GM12878 (cell line): ENCODE data around the gene NT5C. TPM values are rescaled to one million over a fixed set of nuclear protein-coding genes. Genes with fewer than 3 reads are reported as not detected.

Experiments
- ATAC-seq: fragments of 200-7000 bp; cut with Tn5 transposase; 3 replicates; pipeline ENCODE4 v1.9.1; 2020; ENCODE audit warnings: mild to moderate bottlenecking, moderate library complexity
- BruUV-seq: library from RNA; stranded (reverse); fragments of 400-500 nt; replicated peaks from 2 replicates; lab custom pipeline; 2021; lab: Mats Ljungman, UMichigan
- CTCF ChIA-PET: fragments of 300-600 bp; sonication (Branson Sonifier 250); formaldehyde crosslinking; extraction: SDS; loops from one replicate; lab custom pipeline; 2021; ENCODE audit warnings: inconsistent platforms; lab: Yijun Ruan, JAX
- POLR2A ChIA-PET: fragments of 350-600 bp; formaldehyde crosslinking; extraction: SDS; loops from one replicate; lab custom pipeline; 2021; ENCODE audit warnings: inconsistent platforms; lab: Charles Lee
- RAD21 ChIA-PET: fragments of 300-600 bp; sonication (Branson Sonifier 250); formaldehyde crosslinking; loops from one replicate; lab custom pipeline; 2023; ENCODE audit warnings: antibody characterized with exemption; ENCODE audit not compliant: unreplicated experiment; lab: Charles Lee
- SMC1A ChIA-PET: fragments of 300-600 bp; sonication (Branson Sonifier 250); formaldehyde crosslinking; loops from one replicate; lab custom pipeline; 2023; ENCODE audit not compliant: unreplicated experiment, uncharacterized antibody; lab: Charles Lee
- DNase-seq: peaks from one replicate; pipeline ENCODE4 v3.0.0-alpha.2; 2011; ENCODE audit warnings: low read depth, low spot score
- FAIRE-seq: peaks from 3 replicates; lab custom pipeline; 2011; peaks lifted over from hg19 to GRCh38; lab: Jason Lieb, UNC
- H2AFZ ChIP-seq: 2 replicates; pipeline ENCODE4 v1.6.0; 2011; ENCODE audit warnings: low read depth, low read length, control low read depth; ENCODE audit not compliant: control insufficient read depth
- H3K27ac ChIP-seq: 2 replicates; pipeline ENCODE4 v1.5.1; 2011; ENCODE audit warnings: control low read depth; ENCODE audit not compliant: control insufficient read depth, insufficient read depth
- H3K27me3 ChIP-seq, 2 experiments: replicated peaks in 1 of 2; 2 replicates each; pipeline versions ENCODE4 v1.6.0 to v1.6.1; 2011; ENCODE audit warnings: low read length in 1 of 2; ENCODE audit not compliant: control insufficient read depth in 2 of 2, insufficient read depth in 2 of 2
- H3K36me3 ChIP-seq, 2 experiments: 2 replicates each; pipeline ENCODE4 v1.5.1; 2011; ENCODE audit warnings: low read length in 1 of 2; ENCODE audit not compliant: control insufficient read depth in 2 of 2, insufficient read depth in 2 of 2
- H3K4me1 ChIP-seq: 2 replicates; pipeline ENCODE4 v1.6.1; 2011; ENCODE audit warnings: mild to moderate bottlenecking, low read length, moderate library complexity, mixed read lengths; ENCODE audit not compliant: control insufficient read depth, insufficient read depth
- H3K4me2 ChIP-seq: 2 replicates; pipeline ENCODE4 v1.6.0; 2011; ENCODE audit warnings: control low read depth; ENCODE audit not compliant: control insufficient read depth, insufficient read depth
- H3K4me3 ChIP-seq: fragments of 200-600 bp; sonication (generic); 2 replicates; pipeline ENCODE4 v1.5.1; 2016
- H3K79me2 ChIP-seq: 2 replicates; pipeline ENCODE4 v1.6.0; 2011; ENCODE audit warnings: low read length; ENCODE audit not compliant: control insufficient read depth, insufficient read depth
- H3K9ac ChIP-seq: 2 replicates; pipeline ENCODE4 v1.8.0; 2011; ENCODE audit warnings: low read length, control low read depth, mixed read lengths; ENCODE audit not compliant: control insufficient read depth, insufficient read depth
- H3K9me3 ChIP-seq: replicated peaks from 3 replicates; pipeline ENCODE4 v1.5.1; 2011; ENCODE audit warnings: mild to moderate bottlenecking, low read length; ENCODE audit not compliant: control insufficient read depth, insufficient read depth
- H4K20me1 ChIP-seq: 2 replicates; pipeline ENCODE4 v1.6.0; 2011; ENCODE audit not compliant: control insufficient read depth, insufficient read depth
- FOS ChIP-seq: IDR thresholded peaks from 3 replicates; pipeline ENCODE4 v1.6.1; 2011; ENCODE audit warnings: borderline replicate concordance; ENCODE audit not compliant: insufficient read length; ENCODE audit errors: extremely low read depth
- WGBS: methylation state at CpG from one replicate; pipeline ENCODE4 v1.1.6; 2016; ENCODE audit warnings: low lambda C conversion rate; ENCODE audit not compliant: insufficient replicate concordance, insufficient coverage; ENCODE audit errors: missing lambda C conversion rate; 5-methylcytosine and 5-hydroxymethylcytosine counted together
- in situ Hi-C: fragments of 300-500 bp; cut with MboI; formaldehyde crosslinking; loops from 9 replicates; pipeline ENCODE4 v1.14.3; 2018; ENCODE audit warnings: mixed read lengths
- intact Hi-C: fragments of 100-400 bp; cut with micrococcal nuclease; formaldehyde crosslinking; loops from one replicate; pipeline ENCODE4 v1.14.2; 2022; ENCODE audit not compliant: unreplicated experiment
- polyA plus RNA-seq, 11 experiments: library from polyadenylated mRNA; depleted of rRNA in 4 of 11; unstranded in 6 of 11; stranded (reverse) in 5 of 11; fragments of >200 nt; fragmentation: Nextera tagmentation in 4 of 11; fragmentation: Illumina TruSeq in 1 of 11; extraction: Ambion mirVana in 4 of 11; extraction: Trizol in 1 of 11; gene quantifications; 1 replicate in 1 of 11; 2 replicates in 10 of 11; pipeline versions ENCODE4 v1.2.1 to v1.2.3, GENCODE V29; 2011 to 2016; ENCODE audit warnings: inconsistent platforms in 2 of 11, missing spikeins in 2 of 11, low read depth in 1 of 11
- total RNA-seq, 4 experiments: library from RNA; depleted of rRNA in 3 of 4; stranded (reverse); fragments of >200 nt in 3 of 4; fragmentation: Illumina TruSeq in 1 of 4; extraction: Trizol in 1 of 4; gene quantifications; 2 replicates each; pipeline versions ENCODE4 v1.2.1 to v1.2.3, GENCODE V29; 2013 to 2021

Gene NT5C
- total and polyA plus RNA-seq, 10 of the 15 experiments (the other 5 are each of a cell fraction or from before 2014, with no cell fraction given), result 3.7 to 158 (median 63.9) TPM

DNA sequence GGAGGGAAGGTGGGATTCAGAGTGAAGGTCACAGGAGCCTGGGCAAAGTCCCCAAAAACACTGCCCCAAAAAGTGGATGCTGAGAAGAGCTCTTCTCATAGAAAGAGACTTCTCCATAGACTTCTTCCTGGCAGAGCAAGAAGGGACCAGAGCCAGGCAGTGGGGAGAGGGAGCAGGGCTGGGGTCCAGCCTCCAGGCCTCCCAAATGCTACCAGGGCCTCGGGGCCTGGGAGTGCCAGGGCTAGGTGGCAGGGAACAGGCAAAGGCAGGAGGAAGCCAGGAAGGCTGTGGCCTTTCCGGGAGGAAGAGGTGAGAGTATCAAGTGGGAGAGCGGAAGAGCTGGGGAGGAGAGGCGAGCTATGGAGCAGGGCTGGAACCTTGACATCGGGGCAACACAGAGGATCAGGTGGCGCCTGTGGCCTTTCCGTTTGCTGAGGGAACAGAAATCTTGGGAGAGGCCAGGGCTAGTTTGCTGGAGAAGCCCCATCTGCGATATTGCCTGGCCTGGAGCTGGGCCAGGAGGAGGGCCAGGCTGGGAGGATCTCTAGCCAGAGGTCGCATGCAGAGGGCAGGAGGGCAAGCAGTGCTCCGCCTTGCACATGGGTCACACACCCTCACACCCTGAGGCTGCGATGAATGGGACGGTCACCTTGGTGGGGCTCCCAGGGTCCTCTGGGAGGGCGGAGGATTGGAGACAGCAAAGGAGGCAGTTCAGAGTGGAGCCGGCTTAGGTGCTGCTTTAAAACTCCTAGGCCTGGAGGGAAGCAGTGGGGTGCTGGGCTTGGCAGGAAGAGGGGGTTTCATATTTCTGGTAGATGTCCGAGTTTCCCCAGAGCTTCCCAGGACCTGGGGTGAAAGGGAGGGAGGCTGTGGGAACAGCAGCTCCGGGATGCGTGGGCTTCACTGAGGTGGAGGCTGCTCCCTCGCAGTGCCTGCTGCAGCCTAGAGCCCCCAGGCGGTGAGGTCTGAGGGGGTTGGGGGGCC lies 40.4 kb downstream of the NT5C start:
- peaks cover 13% of the 10 kb centered on the region for H3K4me1 ChIP-seq
- CTCF ChIA-PET, result interaction anchor here (1.4 to 1.7 kb wide), 3 partner anchors 14 to 22 kb away, joined by 4 to 7 read pairs (median 4); no protein-coding TSS in a partner anchor
- no peak overlapping the region for H3K4me2 ChIP-seq
- no peak for FAIRE-seq
- TF ChIP-seq FOS, result no peak
- TF ChIP-seq, all 136 proteins: peak for 0
- intact Hi-C loops, result no loop called here
- no peak for DNase-seq
- POLR2A ChIA-PET, result no interaction called here
- ATAC-seq, result no peak
- BruUV-seq, result no TSS peak
- RAD21 ChIA-PET, result interaction anchor here (1.1 to 1.2 kb wide), 2 partner anchors 18 to 23 kb away, joined by 3 read pairs; partner anchors contain the start of gene ARMC7
- WGBS, result 75% methylated on average over 19 of the region's 19 CpGs
- H3K9me3 ChIP-seq, result no peaks in the 10 kb centered on the region
- no peak overlapping the region for H3K9ac ChIP-seq
- no peaks in the 10 kb centered on the region for H3K36me3 ChIP-seq
- H3K4me3 ChIP-seq, result no peak overlapping the region
- H2AFZ ChIP-seq, result no peak overlapping the region
- in situ Hi-C loops, result no loop called here
- SMC1A ChIA-PET, result no interaction called here
- H3K27ac ChIP-seq, result no peak overlapping the region
- H3K27me3 ChIP-seq, result no peaks in the 10 kb centered on the region
- no peaks in the 10 kb centered on the region for H3K79me2 ChIP-seq
- no peaks in the 10 kb centered on the region for H4K20me1 ChIP-seq
